HFFc6 (cell line): ENCODE data around the gene CSE1L. TPM values are rescaled to one million over a fixed set of nuclear protein-coding genes. Genes with fewer than 3 reads are reported as not detected.

Source experiments
- DNase-seq: peaks from one replicate; pipeline ENCODE4 v3.0.0-alpha.2; 2018
- H3K27ac Mint-ChIP-seq: 2 replicates; pipeline ENCODE4 v1.8.0; 2020; ENCODE audit warnings: mild to moderate bottlenecking, mixed read lengths
- H3K27me3 Mint-ChIP-seq: 2 replicates; pipeline ENCODE4 v1.8.0; 2021; ENCODE audit warnings: mild to moderate bottlenecking, moderate library complexity, mixed read lengths; ENCODE audit not compliant: insufficient read depth
- H3K36me3 Mint-ChIP-seq: 2 replicates; pipeline ENCODE4 v1.8.0; 2021; ENCODE audit warnings: low read depth, mixed read lengths
- H3K4me1 Mint-ChIP-seq: 2 replicates; pipeline ENCODE4 v1.8.0; 2020; ENCODE audit warnings: low read depth, mixed read lengths
- H3K4me3 Mint-ChIP-seq: 2 replicates; pipeline ENCODE4 v1.8.0; 2020; ENCODE audit warnings: mild to moderate bottlenecking, moderate library complexity, mixed read lengths
- H3K9me3 Mint-ChIP-seq: 2 replicates; pipeline ENCODE4 v1.8.0; 2020; ENCODE audit warnings: mild to moderate bottlenecking, mixed read lengths
- CTCF ChIP-seq: fragments of 200-600 bp; sonication (generic); IDR thresholded peaks from 2 replicates; pipeline ENCODE4 v1.5.0; 2021; ENCODE audit warnings: antibody characterized with exemption, mild to moderate bottlenecking
- total RNA-seq, 6 experiments: library from RNA; stranded (reverse); fragmentation: NEBNext Ultra II Directional; extraction: Animal tissue kit (Norgen Biotek cat#: 25700); gene quantifications; 2 replicates in 1 of 6; 3 replicates in 5 of 6; pipeline ENCODE4 v1.2.3, GENCODE V29; 2021

The CSE1L gene
- total RNA-seq, 6 experiments from 2014 or later: 77.7 to 118 (median 106) TPM

- TF ChIP-seq CTCF: no peak
- Mint-ChIP-seq H3K36me3 (peaks cover 14% of the 10 kb centered on the region), H3K27ac (peak overlapping the region; percentile 98), H3K9me3 (no peaks in the 10 kb centered on the region), H3K4me3 (peak overlapping the region; percentile 99), H3K27me3 (no peaks in the 10 kb centered on the region), H3K4me1 (peaks cover 30% of the 10 kb centered on the region)
- no peak for DNase-seq
Measured at GRCh38 chr20:49045440-49046086, 549 bp upstream of the CSE1L start.

- H3K27me3 Mint-ChIP-seq: no peaks in the 10 kb centered on the region
- H3K27ac Mint-ChIP-seq: peak overlapping the region; percentile 42; the same call in 1 of the 2 replicates
- peaks cover 47% of the 10 kb centered on the region for H3K4me1 Mint-ChIP-seq
- no peak for DNase-seq
- H3K9me3 Mint-ChIP-seq: no peaks in the 10 kb centered on the region
- peaks cover 27% of the 10 kb centered on the region for H3K36me3 Mint-ChIP-seq
- no peak overlapping the region for H3K4me3 Mint-ChIP-seq
- no peak for TF ChIP-seq CTCF
Measured at GRCh38 chr20:49052334-49052733, 6.2 kb downstream of the CSE1L start.

GRCh38 chr20:49054056-49054643 lies 8.0 kb downstream of the CSE1L start:
- DNase-seq: no peak
- Mint-ChIP-seq H3K4me1 (peaks cover 31% of the 10 kb centered on the region), H3K27me3 (no peaks in the 10 kb centered on the region), H3K9me3 (no peaks in the 10 kb centered on the region), H3K4me3 (no peak overlapping the region), H3K27ac (no peak overlapping the region), H3K36me3 (peaks cover 17% of the 10 kb centered on the region; the same call in 1 of the 2 replicates)
- TF ChIP-seq CTCF: no peak

- Mint-ChIP-seq H3K27ac (no peak overlapping the region), H3K27me3 (no peaks in the 10 kb centered on the region; the same call in 1 of the 2 replicates), H3K4me3 (no peak overlapping the region), H3K36me3 (peaks cover 12% of the 10 kb centered on the region; the same call in 1 of the 2 replicates), H3K9me3 (no peaks in the 10 kb centered on the region), H3K4me1 (no peaks in the 10 kb centered on the region)
- DNase-seq: no peak
- TF ChIP-seq CTCF: no peak
Measured at GRCh38 chr20:49063279-49063678, 17.2 kb downstream of the CSE1L start.

GRCh38 chr20:49074521-49074920 lies 28.4 kb downstream of the CSE1L start:
- DNase-seq: no peak
- Mint-ChIP-seq H3K36me3 (peaks cover 17% of the 10 kb centered on the region), H3K4me3 (no peak overlapping the region), H3K27ac (no peak overlapping the region), H3K4me1 (no peaks in the 10 kb centered on the region), H3K9me3 (no peaks in the 10 kb centered on the region), H3K27me3 (no peaks in the 10 kb centered on the region)
- no peak for TF ChIP-seq CTCF
